GM19193 (cell line): ENCODE data around the gene KLK3.

Experiments used
- POLR2A ChIP-seq: IDR thresholded peaks from 4 replicates; pipeline ENCODE4 v1.6.1; 2011; ENCODE audit not compliant: insufficient read depth, insufficient read length; ENCODE audit errors: extremely low read depth

Gene KLK3

DNA sequence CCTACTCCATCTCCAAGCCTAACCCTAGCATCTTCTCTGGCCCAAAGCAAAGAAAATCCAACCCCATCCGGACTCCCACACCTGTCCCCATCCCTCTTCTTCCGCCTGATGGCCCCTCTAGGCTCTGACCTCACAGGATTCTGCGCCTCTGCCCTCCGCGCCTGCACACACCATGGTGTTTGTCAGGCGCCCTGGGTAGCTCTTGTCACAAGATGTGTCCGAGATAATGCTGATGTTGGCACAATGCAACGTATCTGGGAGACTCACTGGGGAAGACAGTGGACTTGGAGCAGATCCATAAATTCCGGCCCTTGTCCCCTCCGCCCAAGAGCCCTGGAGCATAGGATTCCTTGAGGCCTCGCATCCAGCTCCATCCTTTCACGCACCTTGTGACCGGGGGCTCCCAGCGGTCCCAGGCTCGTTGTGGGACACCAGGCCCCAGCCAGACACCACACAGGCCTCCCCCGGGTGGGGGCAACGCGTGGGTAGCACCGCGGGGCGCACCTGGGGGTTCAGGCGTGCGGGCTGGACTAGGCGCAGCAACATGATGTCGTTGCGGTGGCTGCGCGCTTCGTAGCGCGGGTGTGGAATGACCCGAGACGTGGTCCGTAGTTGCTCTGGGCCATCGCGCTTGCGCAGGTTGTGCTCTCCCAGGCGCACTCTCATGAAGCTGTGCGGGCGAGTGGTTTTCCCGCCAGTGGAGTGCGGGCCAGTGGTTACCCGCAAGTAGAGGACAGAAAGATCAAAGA, 28.0 kb upstream of the KLK3 start:
- no peak for TF ChIP-seq POLR2A

DNA sequence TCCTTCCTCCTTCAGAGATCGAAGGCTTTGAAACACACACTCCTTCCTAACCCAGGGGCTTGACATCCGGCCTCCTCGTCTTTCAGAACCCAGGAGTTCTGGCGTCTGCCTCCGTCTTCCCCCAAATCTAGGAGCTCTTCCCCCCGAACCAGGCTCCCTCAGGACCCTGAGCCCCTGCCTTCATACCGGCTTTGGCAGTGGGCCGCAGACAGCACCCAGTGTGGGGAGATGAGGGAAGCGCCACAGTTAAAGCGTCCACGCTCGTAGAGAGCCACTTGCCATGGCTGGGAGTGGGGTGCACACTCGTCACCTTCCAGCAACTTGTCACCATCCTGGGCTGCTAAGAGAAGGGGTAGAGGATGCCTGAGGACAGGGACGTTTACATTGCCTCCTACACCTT, 27.2 kb upstream of the KLK3 start:
- TF ChIP-seq POLR2A = no peak

DNA sequence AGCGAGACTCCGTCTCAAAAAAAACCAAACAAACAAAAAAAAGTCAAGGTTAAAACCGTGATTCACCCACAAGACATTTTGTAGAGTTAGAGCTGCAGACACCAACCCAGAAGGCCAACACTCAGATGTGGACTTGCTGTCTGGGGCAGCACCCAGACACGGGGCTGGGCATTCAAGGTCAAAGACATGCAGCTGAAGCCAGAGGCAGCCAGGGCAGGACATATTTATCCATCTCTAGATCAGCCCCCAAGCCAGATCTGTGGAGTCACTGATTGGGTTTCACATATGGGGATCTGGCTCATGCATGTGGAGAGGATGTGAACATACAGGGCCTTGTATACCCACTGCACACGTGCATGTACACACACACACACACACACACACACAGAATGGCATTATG, 24.9 kb upstream of the KLK3 start:
- no peak for TF ChIP-seq POLR2A

DNA sequence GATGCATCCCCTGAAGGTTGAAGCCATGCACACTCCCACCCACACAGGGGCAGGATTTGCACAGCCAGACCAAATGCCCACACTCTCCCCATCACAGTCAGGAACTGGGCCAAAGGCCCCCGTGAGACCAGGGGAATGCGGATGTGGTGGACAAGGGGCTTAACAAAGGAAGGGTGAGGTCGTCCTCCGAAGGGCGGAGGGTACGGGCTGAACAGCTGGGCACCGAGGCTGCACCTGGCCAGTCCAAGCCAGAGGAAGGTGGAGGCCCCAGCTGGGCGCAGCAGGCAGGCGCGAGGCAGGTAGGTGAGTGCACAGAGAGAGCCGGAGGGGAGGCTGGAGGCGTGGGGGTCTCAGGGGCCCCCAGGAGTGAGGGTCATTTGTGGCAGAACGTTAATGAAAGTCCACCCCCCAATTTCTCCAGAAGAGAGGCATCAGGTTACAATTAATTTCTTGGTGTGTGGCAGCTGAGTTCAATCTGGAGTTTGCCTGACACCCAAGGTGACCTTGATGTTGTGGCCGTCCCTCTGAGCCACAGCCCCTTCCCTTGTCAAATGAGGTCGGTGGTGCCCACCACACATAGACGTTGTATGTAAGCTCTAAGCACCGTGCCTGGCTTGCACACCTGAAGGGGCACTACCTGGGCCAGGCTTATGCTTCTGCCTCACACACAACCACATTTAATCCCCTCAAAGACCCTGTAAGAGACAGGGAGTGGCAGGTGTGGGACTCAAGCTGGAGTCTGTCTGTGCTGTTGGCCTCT, 24.3 kb upstream of the KLK3 start:
- TF ChIP-seq POLR2A = no peak

DNA sequence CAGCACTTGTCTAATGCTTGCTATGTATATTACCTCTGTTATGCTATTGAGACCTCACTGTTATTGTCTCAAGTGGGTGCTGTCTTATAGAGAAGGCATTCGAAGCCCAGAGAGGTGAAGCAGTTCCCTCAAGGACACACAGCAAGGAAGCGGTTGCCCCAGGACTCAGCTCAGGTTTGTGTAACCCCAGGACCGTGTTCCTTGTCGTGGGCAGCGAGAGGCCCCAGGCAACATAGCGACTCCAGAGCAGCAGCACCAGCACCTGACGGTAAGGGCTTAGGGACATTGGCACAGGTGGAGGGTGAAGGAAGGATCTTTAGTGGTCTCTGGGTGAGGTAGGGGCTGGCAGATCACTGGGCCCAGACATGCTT, 23.7 kb upstream of the KLK3 start:
- TF ChIP-seq POLR2A = no peak

DNA sequence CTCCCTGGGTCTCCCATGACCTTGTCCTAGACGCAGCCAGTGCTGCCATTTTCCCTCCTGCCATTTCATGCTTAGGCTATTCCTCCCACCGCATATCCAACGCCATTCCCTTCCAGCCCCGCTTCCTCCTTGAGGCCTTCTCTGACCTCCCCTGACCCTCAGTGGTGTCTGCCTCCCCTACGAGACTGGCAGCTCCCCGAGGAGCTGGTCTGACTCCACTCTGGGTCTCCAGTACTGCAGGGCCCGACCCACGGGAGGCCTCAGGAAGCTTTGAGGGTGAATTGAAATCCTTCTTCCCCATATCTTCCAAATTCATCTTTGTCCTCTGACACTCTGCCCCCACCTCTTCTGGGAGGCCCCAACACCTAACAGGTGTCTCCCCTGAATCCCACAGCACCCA, 22.0 kb upstream of the KLK3 start:
- no peak for TF ChIP-seq POLR2A

DNA sequence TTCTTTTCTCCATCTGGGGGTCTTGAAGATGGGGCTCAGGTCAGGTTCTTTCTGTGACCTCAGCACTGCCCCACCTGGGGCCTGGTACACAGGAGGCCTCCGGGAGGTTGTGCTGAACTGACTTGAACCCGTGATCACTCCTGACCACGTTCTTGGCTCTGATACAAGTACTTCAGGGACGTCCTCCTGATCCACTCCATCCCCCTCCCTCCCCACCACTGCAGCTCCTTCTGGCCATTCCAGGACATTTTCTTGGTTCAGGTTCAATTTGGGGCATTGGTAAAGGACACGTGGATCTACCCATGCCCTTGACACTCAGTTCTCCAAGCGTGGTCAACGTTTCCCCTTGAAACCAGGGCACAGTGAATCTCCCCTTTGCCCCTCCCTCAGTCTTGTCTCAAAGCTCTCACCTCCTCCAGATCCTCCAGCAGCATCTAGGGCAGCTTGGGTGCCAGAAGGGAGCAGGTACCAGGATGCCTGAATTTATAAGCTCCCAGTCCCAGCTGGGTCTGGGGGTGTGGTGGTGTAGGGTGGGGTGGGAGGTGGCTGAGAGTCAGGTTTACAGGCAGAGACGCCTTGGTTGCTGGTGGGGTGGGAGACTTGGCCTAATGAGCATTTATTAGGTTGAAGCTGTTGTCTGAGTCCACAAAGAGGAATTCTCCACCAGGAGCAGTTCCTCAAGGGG, 21.5 kb upstream of the KLK3 start, which contains the start of gene KLK15:
KLK15 (minus strand) TSS at position 458 of the 685 bp plus-strand sequence. CDS start 2,082 bp downstream, outside the sequence.
- no peak for TF ChIP-seq POLR2A

DNA sequence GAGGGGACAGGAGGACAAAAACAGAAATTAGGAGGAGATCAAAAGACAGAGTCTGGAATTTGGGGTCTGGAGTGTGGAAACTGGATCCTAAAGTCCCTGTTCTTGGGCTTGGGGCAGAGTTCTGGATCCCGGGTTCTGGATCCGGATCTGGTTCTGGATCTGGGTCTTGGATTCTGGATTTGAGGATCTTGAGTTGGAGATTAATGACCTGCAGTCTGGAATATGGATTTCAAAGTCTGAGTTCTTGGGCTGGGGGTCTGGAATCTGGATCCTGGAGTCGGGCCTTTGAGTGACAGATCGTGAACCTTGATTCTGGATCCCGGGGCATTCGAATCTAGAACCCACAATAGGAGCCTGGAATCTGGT, 20.9 kb upstream of the KLK3 start:
- no peak for TF ChIP-seq POLR2A

DNA sequence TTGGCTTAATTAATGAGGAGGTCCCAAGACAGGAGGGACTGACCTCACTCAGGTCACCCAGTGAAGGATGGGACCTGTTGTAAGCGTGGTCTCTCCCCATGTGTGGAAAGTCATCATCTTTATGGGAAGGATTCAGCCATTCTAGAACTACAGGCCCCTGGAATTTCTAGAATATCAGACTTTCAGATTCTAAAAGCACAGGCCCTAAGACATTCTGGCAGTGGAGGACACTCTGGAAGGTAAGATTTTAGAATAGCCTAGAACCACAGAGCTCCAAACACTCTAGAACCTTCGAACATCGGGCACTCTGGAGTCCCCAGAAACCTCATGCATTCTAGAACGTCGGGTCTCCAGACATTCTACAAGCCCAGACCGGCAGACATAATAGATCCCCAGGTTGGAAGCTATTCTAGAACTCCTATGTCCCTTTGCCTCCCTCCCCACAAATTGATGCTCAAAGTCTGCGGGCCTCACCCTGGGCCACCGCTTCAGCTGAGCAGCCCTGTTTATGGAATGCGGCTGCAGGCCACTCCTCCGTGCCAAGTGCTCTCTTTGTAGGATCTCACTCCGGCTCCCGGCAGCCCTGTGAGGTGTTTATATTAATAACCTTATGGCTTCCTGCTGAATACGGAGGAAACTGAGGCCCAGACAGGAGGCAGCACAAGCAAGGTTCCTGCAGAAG, 19.5 kb upstream of the KLK3 start:
- no peak for TF ChIP-seq POLR2A

DNA sequence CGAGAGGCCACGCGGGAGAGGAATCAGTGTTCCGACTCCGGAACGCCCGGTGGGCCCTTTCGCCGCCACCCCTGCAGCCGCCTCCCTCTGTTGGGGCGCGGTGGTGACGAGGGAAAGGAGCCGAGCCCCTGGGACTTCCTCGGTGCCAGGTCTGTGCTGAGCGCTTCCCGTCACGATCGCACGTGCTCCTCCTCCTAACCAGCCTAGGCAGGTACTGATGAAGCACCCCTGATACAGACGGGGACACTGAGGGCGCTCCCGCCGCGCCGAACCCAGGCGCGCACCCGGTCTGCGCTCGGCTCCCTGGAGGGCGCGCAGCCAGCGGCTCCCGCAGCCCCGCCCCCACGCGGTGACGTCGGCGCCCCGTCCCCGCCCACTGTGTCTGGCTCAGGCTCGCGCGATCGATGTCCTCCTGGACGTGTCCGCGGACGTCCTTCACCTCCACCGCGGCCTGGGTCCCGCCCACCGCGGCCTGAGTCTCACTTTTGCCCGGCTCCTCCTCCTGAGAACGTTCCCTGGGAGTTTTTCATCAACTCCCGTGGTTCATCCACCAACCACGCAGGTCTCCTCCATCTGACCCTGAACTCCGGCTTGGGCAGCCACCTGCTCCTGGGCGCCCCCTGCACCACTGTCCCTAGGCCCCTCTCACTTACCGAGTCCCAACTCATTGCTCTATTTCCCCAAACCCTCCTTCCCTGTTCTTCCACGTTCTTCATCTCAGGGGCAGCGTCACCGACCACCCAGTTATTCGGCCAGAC, 18.8 kb upstream of the KLK3 start:
- TF ChIP-seq POLR2A = peak; percentile 63

DNA sequence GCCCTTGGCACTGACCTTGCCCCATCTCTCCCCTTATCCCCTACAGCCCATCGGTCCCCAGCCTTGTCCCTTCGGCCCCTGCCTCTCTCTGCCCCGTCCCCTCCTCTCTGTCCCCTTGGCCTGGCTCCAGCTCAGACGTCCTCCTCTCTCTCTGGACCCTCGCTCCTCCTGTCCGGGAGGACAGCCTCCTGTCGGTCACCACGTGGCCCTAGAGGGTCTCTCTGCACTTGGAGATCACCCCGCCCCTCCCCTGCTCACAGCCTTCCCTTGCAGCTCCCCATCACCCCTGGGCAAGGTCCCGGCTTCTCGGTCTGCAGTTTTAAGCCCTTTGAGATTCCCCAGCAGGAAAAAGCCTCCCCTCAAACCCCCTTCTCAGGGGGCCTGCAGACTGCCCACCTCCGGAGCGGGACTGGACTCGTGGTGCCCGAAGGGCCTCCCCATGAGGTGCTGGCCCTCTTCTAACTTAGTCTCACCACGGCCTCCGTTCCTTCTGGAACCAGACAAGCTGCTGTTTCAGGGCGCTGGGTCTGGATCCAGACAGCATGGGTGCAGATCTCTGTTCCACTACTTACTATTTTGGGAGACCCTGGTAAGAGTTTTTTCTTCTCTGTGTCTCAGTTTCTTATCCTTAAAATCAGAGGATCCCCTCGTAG, 18.0 kb upstream of the KLK3 start:
- TF ChIP-seq POLR2A = no peak

DNA sequence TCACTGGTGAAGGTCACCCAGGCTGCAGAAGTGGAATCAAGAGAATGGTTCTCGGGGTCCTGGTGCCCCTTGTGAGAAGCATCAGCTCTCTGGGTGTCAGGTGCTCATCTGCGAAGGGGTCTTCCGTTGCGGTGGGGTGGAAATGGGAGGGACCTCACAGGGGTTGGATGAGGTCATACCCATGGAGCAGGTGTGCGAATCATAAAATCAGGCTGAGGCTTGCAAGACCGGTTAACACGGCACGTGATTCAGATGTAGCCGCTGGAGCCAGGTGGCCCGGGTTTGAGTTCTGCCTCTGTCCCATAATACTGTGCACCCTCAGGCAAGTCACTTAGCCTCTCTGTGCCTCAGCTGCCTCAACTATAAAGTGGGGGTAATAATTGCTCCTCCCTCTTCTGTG, 17.4 kb upstream of the KLK3 start:
- no peak for TF ChIP-seq POLR2A

DNA sequence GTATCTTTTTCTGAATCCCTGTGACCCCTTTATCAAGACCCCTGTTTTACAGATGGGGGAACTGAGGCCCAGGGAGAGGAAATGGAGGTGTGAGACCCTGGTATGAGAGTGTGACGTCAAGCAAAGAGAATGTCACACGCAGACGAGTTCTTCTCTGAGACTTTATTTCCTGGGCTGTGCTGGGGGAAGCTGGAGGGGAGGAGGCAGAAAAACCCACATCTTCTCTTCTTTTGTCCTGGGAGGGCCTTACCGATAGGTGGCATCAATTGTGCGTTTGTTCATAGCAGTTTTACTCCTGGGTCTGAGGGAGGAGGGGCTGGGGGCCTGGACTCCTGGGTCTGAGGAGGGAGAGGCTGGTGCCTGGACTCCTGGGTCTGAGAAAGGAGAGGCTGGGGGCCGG, 16.5 kb upstream of the KLK3 start:
- TF ChIP-seq POLR2A = no peak

DNA sequence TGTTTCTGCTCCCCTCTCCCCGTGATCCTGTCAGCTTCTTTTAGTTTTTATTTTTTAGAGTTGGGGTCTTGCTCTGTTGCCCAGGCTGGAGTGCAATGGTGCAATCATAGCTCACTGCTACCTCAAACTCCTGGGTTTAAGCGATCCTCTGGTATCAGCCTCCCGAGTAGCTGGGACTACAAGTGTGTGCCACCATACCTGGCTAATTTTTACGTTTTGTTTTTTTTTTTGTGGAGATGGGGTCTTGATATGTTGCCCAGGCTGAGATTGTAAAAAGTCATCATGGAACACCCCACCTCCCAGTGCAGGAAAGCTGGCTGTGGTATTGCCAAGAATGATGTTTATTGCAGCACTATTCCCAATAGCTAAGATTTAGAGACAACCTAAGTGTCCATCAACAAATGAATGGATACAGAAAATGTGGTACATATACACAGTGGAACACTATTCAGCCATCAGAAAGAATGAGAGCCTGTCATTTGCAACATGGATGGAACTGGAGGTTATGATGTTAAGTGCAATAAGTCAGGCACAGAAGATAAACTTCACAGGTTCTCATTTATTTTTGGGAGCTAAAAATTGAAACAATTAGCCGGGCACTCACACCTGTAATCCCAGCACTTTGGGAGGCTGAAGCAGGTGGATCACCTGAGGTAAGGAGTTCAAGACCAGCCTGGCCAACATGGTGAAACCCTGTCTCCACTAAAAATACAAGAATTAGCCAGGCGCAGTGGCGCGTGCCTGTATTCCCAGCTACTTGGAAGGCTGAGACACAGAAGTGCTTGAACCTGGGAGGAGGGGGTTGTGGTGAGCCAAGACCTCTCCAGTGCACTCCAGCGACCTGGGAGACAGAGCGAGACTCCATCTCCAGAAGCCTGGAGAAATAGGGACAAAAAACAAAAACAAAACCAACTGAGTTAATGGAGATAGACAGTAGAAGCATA, 14.7 kb upstream of the KLK3 start:
- no peak for TF ChIP-seq POLR2A

DNA sequence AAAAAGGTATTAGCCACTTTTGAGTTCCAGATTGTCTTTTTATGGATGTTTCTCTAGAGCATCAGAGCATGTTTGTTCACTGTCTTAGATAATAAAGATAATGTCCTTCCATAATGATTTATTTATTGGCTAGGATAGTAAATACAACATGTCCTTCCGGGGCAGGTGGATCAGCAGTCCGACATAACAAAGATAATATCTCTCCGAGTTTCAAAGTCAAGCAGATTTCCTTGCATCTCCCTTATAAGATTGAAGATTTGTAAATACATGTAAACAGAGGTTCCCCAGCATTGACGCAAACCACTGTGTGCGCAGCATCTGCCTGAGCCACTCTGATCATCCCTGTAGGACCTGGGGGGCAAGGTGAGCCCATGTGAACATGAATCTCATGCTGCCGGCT, 12.6 kb upstream of the KLK3 start:
- TF ChIP-seq POLR2A = no peak
